Measurements from ENCODE around the gene RNF224.
"Not testable (repeated sequence)": the region's sequence is repeated elsewhere in the genome, so short reads cannot be mapped to it uniquely, and the experiment has no call there.

The RNF224 gene

GRCh38 chr9:137255448-137256114, 28.3 kb downstream of the RNF224 start:
- peak; percentile 35 to 44 for ATAC-seq

DNA sequence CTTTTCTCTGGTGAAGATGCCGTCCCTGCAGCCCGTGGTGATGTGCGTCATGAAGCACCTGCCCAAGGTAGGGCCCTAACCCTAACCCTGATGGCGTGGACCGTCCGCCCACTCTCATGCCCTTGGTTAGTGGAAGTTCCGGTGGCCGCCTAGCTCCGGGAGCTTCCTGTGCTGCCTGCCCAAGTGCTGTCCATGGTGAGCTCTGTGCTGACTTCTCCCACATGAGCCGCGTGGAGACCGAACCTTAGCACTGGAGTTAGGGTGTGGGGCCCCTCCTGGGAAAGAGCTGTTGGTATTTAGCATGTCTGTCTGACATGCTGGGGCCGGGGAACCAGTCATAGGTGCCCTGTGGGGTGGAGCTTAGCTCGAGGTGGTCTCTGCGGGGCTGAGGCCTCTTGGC, 29.1 kb downstream of the RNF224 start:
- no peak for ATAC-seq

- ATAC-seq: no peak
Observed at GRCh38 chr9:137256856-137257255, 29.6 kb downstream of the RNF224 start.

- ATAC-seq: not testable (repeated sequence)
Observed at GRCh38 chr9:137262173-137262908, 35.0 kb downstream of the RNF224 start.

DNA sequence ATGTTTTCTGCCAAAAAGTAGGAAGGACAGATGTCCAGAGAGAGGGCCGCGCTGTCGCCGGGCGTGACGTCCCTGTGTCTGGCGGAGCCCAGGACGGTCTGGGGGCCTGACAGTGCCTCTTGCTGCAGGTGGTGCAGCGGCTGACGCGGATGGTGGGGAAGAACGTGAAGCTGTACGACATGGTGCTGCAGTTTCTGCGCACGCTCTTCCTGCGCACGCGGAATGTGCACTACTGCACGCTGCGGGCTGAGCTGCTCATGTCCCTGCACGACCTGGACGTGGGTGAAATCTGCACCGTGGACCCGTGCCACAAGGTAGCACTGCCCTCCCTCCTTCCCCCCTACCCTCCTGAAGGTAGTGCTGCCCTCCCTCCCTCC, 35.6 kb downstream of the RNF224 start:
- ATAC-seq: no peak

- no peak for ATAC-seq
Observed at GRCh38 chr9:137263506-137263905, 36.2 kb downstream of the RNF224 start.

GRCh38 chr9:137264067-137264466, 36.8 kb downstream of the RNF224 start:
- no peak for ATAC-seq

- ATAC-seq: no peak
Observed at GRCh38 chr9:137265496-137266161, 38.3 kb downstream of the RNF224 start.

- ATAC-seq: no peak
Observed at GRCh38 chr9:137266162-137266527, 38.8 kb downstream of the RNF224 start.

DNA sequence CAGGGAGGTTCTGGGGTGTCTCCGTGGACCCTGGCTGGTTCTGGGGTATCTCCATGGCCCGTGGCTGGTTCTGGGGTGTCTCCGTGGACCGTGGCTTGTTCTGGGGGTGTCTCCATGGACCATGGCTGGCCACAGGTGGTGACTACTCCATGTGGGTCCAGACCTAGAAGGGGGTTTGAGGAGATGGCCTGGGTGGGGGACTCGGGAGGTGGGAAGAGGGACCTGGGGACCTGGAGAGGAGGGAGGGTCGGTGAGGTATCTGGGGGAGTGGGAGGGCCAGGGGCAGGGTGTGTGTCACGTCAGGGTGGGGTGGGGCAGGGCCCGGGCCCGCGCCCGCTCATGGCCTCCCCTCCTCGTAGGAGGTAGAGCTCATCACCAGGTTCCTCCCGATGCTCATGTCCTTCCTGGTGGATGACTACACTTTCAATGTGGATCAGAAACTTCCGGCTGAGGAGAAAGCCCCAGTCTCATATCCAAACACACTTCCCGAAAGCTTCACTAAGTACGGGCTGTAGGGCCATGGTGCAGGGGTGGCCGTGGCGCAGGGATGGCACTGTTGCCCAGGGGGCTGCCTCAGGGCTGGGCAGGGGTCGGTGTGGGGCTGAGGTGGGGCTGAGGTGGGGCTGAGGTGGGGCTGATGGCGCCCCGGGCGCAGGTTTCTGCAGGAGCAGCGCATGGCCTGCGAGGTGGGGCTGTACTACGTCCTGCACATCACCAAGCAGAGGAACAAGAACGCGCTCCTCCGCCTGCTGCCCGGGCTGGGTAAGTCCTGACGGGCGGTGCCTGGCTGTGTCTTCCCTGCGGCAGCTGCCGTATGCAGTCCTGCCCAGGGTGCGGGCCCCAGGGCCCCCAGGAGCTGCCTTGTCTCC, 39.5 kb downstream of the RNF224 start:
- no peak for ATAC-seq

DNA sequence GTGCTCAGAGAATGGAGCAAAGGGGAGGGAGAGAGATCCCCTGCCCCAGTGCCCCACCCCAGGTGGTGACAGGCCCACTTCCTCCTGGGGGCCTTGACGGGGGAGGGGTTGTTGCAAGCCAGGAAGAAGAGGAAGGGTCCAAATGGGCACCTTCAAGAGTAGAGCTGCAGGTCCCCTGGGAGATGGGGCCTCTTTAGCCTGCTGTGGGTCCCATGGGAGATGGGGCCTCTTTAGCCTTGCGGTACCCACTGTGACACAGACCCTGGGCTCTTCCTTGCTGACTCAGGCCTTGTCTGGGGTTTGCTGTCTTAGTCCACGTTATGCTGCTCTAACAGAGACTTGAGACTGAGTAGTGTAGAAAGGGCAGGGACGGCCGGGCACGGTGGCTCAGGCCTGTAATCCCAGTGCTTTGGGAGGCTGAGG, 40.6 kb downstream of the RNF224 start:
- peak; percentile 44 to 48 for ATAC-seq

GRCh38 chr9:137268538-137269201, 41.4 kb downstream of the RNF224 start:
- ATAC-seq: no peak

- ATAC-seq: no peak
Observed at GRCh38 chr9:137269231-137269772, 42.0 kb downstream of the RNF224 start.

- ATAC-seq: no peak
Observed at GRCh38 chr9:137270929-137271695, 43.8 kb downstream of the RNF224 start.

GRCh38 chr9:137271696-137272076, 44.4 kb downstream of the RNF224 start:
- ATAC-seq: no peak

DNA sequence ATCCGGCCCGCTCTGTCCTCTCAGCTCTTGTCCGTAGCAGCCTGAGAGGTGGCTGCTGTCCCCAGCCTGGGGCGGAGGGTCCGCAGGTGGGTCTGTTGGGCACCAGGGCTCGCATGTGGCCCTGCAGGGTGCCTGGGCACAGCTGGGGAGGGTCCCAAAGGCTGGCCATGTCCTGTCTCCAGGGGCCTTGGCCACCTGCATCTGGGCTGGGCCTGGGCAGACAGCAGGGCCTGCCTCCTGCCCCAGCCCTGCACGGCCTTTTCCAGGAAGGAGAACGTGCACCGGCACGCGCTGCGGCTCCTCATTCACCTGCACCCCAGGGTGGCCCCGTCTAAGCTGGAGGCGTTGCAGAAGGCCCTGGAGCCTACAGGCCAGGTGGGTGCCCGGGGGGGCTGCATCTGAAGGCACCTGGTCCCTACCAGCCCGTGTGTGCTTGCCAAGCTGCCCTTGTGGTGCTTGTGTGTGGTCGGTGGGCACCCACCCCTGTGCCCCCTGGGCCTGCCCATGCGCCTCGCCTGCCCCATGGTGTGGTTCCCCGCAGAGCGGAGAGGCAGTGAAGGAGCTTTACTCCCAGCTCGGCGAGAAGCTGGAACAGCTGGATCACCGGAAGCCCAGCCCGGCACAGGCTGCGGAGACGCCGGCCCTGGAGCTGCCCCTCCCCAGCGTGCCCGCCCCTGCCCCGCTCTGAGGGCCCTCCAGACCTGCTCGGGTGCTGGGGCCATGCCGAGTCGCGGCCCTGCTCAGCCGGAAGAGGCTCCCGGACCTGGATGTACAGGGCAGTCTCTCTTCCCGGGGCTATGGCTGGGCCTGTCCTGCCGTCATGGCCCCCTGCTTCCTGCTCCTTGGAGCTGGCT, 45.2 kb downstream of the RNF224 start:
- ATAC-seq: no peak

DNA sequence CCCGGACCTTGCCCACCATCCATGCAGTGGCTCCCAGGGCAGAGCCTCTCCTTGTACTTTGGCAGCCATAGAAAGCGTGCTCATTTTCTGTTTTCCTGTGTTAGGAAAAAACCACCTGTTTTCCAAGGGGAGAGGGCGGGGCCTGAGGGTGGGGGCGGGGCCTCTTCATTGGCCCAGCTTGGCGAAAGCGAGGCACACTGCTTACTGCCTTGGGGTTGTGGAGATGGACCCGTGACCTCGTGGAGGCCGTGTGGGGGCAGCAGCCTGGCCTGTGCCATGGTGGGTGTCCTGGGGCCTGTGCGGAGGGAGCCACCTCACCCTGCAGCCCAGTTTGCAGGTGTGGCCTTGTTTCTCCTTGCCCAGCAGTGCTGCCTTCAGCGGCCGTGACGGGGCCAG, 45.8 kb downstream of the RNF224 start:
- no peak for ATAC-seq

DNA sequence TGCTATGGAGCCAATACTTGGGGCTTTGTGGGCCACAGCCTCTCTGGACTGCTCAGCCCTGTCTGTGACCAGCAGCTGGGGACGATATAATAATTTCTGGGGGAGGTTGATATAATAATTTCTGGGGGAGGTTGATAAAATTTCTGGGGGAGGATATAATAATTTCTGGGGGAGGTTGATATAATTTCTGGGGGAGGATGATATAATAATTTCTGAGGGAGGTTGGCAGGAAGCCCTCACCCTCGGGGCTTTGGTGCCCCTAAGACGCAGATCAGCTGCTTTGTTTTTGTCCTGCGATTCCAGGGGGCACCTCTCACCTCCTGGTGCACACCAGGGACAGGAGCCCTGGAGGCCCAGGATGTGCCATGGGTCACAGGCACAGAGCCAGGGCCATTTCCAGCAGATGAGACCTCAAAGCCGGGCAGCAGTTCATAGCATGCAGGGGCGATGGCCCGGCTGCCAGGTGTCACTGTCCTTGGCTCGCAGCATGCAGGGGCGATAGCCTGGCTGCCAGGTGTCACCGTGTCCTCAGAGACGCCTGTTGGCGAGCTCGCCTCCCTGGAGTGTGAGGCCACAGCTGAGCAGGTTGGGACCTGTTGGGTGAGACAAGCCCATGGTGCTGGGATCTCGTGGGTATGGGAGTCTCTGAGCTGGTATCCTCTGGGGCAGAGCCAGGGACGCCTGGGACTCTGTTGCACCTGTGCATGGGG, 46.5 kb downstream of the RNF224 start:
- ATAC-seq: no peak

- no peak for ATAC-seq
Observed at GRCh38 chr9:137275203-137275587, 47.9 kb downstream of the RNF224 start.

Measured in activated CD4-positive, CD25-positive, alpha-beta regulatory T cell treated with anti-CD3 and anti-CD28 coated beads, Interleukin-2, amount 50 U/mL, for 24 hours (primary cell).